Endometrial microvascular endothelial cells (primary cell): ENCODE measurements around the gene MRPL23. TPM values are rescaled to one million over a fixed set of nuclear protein-coding genes. Genes with fewer than 3 reads are reported as not detected.

Experiments
- in situ Hi-C: cut with HindIII; loops from 2 replicates; pipeline ENCODE4 v1.10.0; 2017; ENCODE audit warnings: low sequenced_read_pairs, low pct_unique_long_range_greater_than_20kb; ENCODE audit errors: inconsistent ontology term
- total RNA-seq: library from RNA; depleted of rRNA; stranded (reverse); fragments of >200 nt; gene quantifications from one replicate; pipeline ENCODE4 v1.2.3, GENCODE V29; 2015; ENCODE audit errors: inconsistent ontology term

MRPL23 gene
- total RNA-seq, 1 donor from 2014 or later, result 170 TPM

DNA sequence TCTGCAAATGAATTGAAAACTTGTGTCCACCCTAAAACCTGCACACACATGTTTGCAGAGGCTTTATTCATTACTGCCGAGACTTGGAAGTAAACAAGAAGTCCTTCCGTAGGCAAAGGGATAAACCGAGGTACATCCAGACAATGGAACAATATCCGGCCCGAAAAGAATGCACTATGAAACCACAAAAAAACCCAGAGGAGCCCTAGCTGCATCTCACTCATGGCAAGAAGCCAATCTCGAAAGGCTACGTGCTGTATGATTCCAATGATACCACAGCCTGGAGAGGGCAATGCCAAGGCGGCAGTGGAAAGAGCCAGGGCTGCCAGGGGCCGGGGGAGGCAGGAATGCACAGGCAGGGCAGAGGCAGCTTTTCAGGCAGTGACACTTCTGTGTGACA is 3.2 kb upstream of the MRPL23 start:
- in situ Hi-C loops, result no loop called here

GRCh38 chr11:1947592-1948237 is 583 bp downstream of the MRPL23 start:
- in situ Hi-C loops, result no loop called here

DNA sequence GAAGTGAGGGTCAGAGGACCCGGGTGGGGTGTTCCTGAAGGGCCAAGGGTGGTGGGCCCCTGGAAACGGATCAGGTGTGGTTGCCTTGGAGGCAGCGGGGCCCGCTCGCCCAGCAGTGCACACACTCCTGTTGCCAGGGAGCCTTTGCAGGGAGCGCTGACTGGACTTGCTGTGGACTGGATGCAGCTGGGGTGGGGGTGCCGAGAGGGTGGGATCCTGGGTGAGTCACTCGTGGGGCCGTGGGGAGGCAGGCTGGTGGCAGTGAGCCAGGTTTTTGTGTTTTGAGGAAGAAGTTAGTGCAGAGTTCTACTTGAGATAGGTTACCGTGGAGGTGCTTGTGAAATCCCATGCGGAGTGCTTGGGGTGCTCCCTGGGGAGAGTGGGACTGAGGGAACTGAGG is 1.3 kb downstream of the MRPL23 start:
- in situ Hi-C loops, result no loop called here

GRCh38 chr11:1949302-1949701 is 2.2 kb downstream of the MRPL23 start:
- in situ Hi-C loops, result no loop called here

DNA sequence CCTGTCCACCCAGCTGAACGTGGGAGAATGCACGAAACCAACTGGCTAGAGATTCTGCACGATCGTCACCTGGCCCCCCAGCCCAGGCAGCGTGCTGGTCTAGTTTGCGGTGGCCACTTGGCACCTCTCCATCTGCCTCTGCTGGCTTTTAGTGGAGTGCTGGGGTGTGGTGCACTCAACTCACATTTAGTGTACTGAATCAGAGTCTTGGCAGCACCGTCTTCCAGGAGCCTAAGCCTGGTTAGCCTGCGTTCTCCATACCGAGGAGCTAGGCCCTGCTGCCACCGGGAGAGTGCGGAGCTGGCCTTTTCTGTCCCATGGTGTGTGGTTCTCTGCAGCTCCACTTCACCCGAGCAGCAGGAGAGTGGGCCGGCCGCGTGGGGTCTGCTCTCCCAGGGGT is 2.8 kb downstream of the MRPL23 start:
- in situ Hi-C loops, result no loop called here

- in situ Hi-C loops, result no loop called here
These were observed 5.8 kb downstream of the MRPL23 start for GRCh38 chr11:1952806-1953482.

GRCh38 chr11:1953489-1954266 is 6.5 kb downstream of the MRPL23 start:
- in situ Hi-C loops, result no loop called here

DNA sequence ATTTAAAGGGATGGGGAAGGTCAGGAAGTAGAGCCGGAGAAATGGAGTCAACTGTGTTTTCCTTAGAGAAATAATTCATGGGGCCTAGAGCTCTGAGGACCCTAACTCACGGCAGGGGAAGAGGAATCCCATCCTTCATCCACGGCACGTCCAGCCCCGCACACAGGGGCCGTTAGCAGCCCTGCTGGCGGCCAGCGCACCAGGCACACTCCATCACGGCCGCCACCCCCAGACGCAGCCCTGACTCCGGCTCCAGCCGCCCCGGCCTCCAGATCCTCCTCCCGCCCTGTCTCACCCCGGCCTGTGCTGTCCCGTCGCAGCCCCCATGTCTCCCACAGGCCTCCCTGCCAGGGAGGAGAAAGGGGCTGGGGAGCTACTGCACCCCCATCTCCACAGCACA is 11.2 kb downstream of the MRPL23 start:
- in situ Hi-C loops, result no loop called here

- in situ Hi-C loops, result no loop called here
These were observed 12.7 kb downstream of the MRPL23 start for GRCh38 chr11:1959786-1960185.

GRCh38 chr11:1963864-1964263 is 16.7 kb downstream of the MRPL23 start:
- in situ Hi-C loops, result no loop called here

DNA sequence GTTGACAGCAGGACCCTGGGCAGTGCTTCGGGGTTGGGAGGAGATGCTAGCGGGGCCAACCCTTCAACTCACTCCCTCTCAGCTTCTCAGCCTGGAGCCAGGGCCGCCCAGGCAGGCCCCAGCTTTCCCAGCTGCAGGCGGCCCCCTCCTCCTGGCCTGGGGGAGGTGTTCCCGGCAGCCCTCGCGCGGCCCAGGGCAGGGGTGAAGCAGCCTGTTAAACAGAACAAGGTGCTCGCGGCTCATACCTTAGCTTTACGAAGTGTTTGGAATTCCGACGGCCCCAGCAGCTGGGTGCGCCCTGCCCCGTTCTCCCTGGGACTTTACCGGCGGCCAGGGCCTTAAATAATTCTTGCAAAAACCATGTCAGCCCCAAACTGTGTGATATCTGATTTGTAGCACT is 17.2 kb downstream of the MRPL23 start:
- in situ Hi-C loops, result no loop called here

- in situ Hi-C loops, result no loop called here
These were observed 17.8 kb downstream of the MRPL23 start for GRCh38 chr11:1964955-1965354.

DNA sequence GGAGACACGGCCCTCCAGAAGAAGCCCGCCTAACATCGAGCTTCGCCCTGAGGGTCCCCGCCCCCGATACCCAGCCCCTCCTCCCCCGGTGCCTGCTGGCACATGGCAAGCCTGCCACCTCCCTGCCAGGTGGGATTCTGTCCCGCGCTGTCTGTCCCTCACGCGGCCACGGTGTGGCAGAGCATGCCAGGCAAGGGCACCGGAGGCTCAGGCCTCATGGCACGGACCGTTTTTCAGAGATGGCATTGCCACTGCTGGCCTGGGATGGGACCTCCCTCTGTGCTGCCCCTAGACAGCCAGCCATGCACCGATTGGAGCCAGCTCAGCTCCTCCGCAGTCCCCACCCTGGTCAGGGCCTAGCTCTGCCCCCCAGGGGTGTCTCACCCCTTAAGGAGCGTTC is 19.4 kb downstream of the MRPL23 start:
- in situ Hi-C loops, result no loop called here

DNA sequence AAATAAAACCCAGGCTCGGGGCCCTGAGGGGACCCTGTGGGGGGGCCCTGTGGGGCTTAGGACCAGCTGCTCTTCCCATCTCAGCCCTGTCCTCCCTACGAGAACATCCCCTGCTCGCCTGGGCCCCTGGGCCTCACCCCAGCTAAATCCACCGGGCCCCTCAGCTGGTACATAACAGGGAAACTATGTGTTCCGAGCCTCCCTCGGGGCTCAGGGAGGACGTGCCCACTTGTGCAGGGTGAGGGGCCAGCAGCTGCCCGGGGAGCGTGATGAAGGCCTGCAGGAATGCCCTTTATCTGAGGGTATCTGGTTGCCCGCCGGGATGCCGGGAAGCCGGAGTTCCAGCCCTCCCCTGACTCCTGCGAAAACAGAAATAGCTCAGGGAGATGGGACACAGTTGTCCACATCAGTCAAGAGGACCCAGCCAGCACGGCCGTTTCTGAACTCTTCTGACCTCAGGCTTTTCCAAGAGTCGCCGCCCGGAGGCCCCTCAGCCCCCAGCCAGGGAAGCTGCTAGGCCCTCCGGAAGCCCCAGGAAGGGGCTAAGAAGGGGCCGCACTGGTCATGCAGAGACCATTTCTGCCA is 20.6 kb downstream of the MRPL23 start:
- in situ Hi-C loops, result no loop called here

DNA sequence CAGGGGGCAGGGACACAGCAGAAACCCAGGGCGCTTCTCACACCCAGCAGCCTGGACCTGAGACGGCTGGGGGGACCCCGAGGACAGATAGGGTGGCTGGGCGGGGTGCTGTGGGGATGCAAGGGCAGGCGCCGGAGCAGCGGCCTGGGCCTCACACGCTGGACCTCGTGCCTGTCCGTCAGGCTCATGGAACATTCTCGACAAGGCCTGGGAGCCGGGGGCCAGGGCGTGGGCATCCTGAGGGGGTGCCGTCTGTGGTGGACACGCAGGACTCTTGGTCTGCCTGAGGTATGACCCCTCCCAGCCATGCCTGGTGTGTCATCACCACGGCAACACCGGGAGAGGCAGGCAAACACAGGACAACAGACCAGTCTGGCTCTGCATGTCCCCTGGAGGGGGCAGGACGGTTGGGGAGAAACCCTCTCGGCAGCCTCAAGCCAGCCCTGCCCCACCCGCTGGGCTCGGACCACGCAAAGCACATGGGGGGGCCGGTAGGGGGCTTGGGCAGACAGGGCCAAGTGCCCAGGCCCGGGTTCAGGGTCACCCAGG is 21.4 kb downstream of the MRPL23 start:
- in situ Hi-C loops, result no loop called here

- in situ Hi-C loops, result no loop called here
These were observed 21.9 kb downstream of the MRPL23 start for GRCh38 chr11:1969035-1969434.

GRCh38 chr11:1969776-1970175 is 22.6 kb downstream of the MRPL23 start:
- in situ Hi-C loops, result no loop called here

DNA sequence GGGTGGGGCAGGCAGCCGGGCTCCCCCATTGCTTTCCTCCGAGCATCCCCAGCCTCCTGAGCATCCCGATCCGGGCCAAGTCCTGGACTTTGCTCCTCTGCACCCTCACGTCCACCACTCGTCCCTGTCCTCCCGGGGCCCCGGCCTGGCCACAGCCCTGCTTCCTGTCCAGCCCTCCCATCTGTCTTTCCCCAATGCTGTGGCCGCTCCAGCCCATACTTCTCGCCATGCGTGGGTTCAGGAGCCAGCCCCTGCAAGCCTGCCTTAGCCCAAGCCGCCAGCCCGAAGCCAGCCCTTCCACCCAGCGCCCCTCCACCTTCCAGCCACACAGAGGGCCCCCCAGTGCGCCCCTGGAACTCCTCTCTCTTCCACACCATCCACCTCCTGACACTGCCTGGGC is 23.8 kb downstream of the MRPL23 start:
- in situ Hi-C loops, result no loop called here

GRCh38 chr11:1975185-1975584 is 28.1 kb downstream of the MRPL23 start:
- in situ Hi-C loops, result no loop called here
